SK-N-SH (cell line): ENCODE results near the gene COLEC12. TPM values are rescaled to one million over a fixed set of nuclear protein-coding genes. Genes with fewer than 3 reads are reported as not detected.

Source experiments
- CTCF ChIA-PET: fragments of 300-600, 350-600 bp; formaldehyde crosslinking; extraction: SDS; loops from one replicate; lab custom pipeline; 2021; lab: Yijun Ruan, JAX
- POLR2A ChIA-PET: fragments of 350-600 bp; sonication (Branson Sonifier 250); formaldehyde crosslinking; extraction: SDS; loops from one replicate; lab custom pipeline; 2020; ENCODE audit warnings: antibody characterized with exemption, inconsistent platforms; lab: Yijun Ruan, JAX
- DNase-seq: peaks from one replicate; pipeline ENCODE4 v3.0.0; 2012
- H2AFZ ChIP-seq: fragments of 200-600 bp; sonication (generic); 2 replicates; pipeline ENCODE4 v1.8.1; 2016; ENCODE audit warnings: antibody characterized with exemption, mild to moderate bottlenecking, low read depth
- H3F3A ChIP-seq: fragments of 200-600 bp; sonication (generic); replicated peaks from 2 replicates; pipeline ENCODE3; 2016; ENCODE audit warnings: antibody characterized with exemption, mild to moderate bottlenecking; ENCODE audit not compliant: insufficient read depth
- H3K27ac ChIP-seq, 2 experiments: fragments of 200-500 bp in 1 of 2; fragments of 200-600 bp in 1 of 2; sonication (Bioruptor generic) in 1 of 2; sonication (generic), shearing (Covaris generic) in 1 of 2; 2 replicates each; pipeline versions ENCODE4 v1.5.1 to v1.6.1; 2014 to 2016; ENCODE audit warnings: low read depth in 2 of 2, inconsistent platforms in 1 of 2, low read length in 1 of 2, mild to moderate bottlenecking in 1 of 2, mixed read lengths in 1 of 2
- H3K27me3 ChIP-seq: fragments of 200-600 bp; sonication (generic), shearing (Covaris generic); 2 replicates; pipeline ENCODE4 v1.6.1; 2016; ENCODE audit warnings: mixed run types; ENCODE audit not compliant: insufficient read depth
- H3K36me3 ChIP-seq, 2 experiments: fragments of 200-500 bp in 1 of 2; fragments of 200-600 bp in 1 of 2; sonication (Bioruptor generic) in 1 of 2; sonication (generic) in 1 of 2; replicated peaks in 1 of 2; 2 replicates each; pipeline versions ENCODE3 to v1.5.1; 2014 to 2016; ENCODE audit warnings: low read length in 1 of 2, mild to moderate bottlenecking in 1 of 2; ENCODE audit not compliant: insufficient read depth in 2 of 2, control insufficient read depth in 1 of 2
- H3K4me1 ChIP-seq, 2 experiments: fragments of 200-500 bp in 1 of 2; fragments of 200-600 bp in 1 of 2; sonication (Bioruptor generic) in 1 of 2; sonication (generic), shearing (Covaris generic) in 1 of 2; 2 replicates each; pipeline versions ENCODE4 v1.5.1 to v1.6.1; 2014 to 2016; ENCODE audit warnings: low read depth in 1 of 2, low read length in 1 of 2, mixed run types in 1 of 2; ENCODE audit not compliant: insufficient read depth in 2 of 2, control insufficient read depth in 1 of 2
- H3K4me2 ChIP-seq: fragments of 200-600 bp; sonication (generic), shearing (Covaris generic); 2 replicates; pipeline ENCODE4 v1.6.1; 2017; ENCODE audit warnings: mixed run types
- H3K4me3 ChIP-seq, 2 experiments: fragments of 200-500 bp in 1 of 2; fragments of 200-600 bp in 1 of 2; sonication (Bioruptor generic) in 1 of 2; sonication (generic), shearing (Covaris generic) in 1 of 2; 2 replicates each; pipeline versions ENCODE4 v1.5.1 to v1.8.1; 2014 to 2016; ENCODE audit warnings: low read depth in 2 of 2, inconsistent platforms in 1 of 2, low read length in 1 of 2, mild to moderate bottlenecking in 1 of 2, mixed read lengths in 1 of 2, moderate library complexity in 1 of 2
- H3K79me2 ChIP-seq: fragments of 200-600 bp; sonication (generic); 2 replicates; pipeline ENCODE4 v1.8.1; 2017; ENCODE audit warnings: mild to moderate bottlenecking; ENCODE audit not compliant: insufficient read depth
- H3K9ac ChIP-seq: fragments of 200-600 bp; sonication (generic); 2 replicates; pipeline ENCODE4 v1.6.1; 2017; ENCODE audit warnings: mixed run types
- H3K9me2 ChIP-seq: fragments of 200-600 bp; sonication (generic); 2 replicates; pipeline ENCODE4 v1.6.1; 2017; ENCODE audit warnings: mixed run types
- H3K9me3 ChIP-seq: fragments of 200-600 bp; sonication (generic); 2 replicates; pipeline ENCODE4 v1.6.1; 2017; ENCODE audit warnings: mixed run types, mild to moderate bottlenecking, moderate library complexity
- H4K20me1 ChIP-seq: fragments of 200-600 bp; sonication (generic); 2 replicates; pipeline ENCODE4 v1.6.1; 2017; ENCODE audit warnings: mild to moderate bottlenecking, mixed run types; ENCODE audit not compliant: insufficient read depth
- CHD2 ChIP-seq: fragments of 150-350 bp; IDR thresholded peaks from 2 replicates; pipeline ENCODE4 v1.6.1; 2018; ENCODE audit warnings: low read length; ENCODE audit not compliant: partially characterized antibody
- ELF1 ChIP-seq: IDR thresholded peaks from 2 replicates; pipeline ENCODE4 v1.4.0; 2012
- EP300 ChIP-seq, 2 experiments: IDR thresholded peaks; 2 replicates each; pipeline versions ENCODE4 v1.4.0 to v1.6.1; 2012; ENCODE audit warnings: borderline replicate concordance in 1 of 2, low read depth in 1 of 2, low read length in 1 of 2
- FOXJ3 ChIP-seq: sonication (generic); formaldehyde crosslinking; IDR thresholded peaks from 2 replicates; pipeline ENCODE4 v1.5.1; 2020; ENCODE audit warnings: mild to moderate bottlenecking, missing genetic modification reagents
- FOXM1 ChIP-seq: IDR thresholded peaks from 2 replicates; pipeline ENCODE4 v1.4.0; 2012; ENCODE audit warnings: low read depth, mild to moderate bottlenecking
- GABPA ChIP-seq: IDR thresholded peaks from 2 replicates; pipeline ENCODE4 v1.4.0; 2012; ENCODE audit warnings: low read depth, mild to moderate bottlenecking
- MEF2A ChIP-seq: IDR thresholded peaks from 2 replicates; pipeline ENCODE4 v1.4.0; 2012; ENCODE audit warnings: low read depth, borderline replicate concordance
- MXI1 ChIP-seq: IDR thresholded peaks from 2 replicates; pipeline ENCODE4 v1.6.1; 2012; ENCODE audit warnings: mild to moderate bottlenecking, low read depth, low read length, improper control_type of control experiment
- NRF1 ChIP-seq: IDR thresholded peaks from 2 replicates; pipeline ENCODE4 v1.6.1; 2012; ENCODE audit warnings: low read depth, mild to moderate bottlenecking, low read length
- POLR2AphosphoS5 ChIP-seq: IDR thresholded peaks from 2 replicates; pipeline ENCODE4 v1.6.1; 2012; ENCODE audit warnings: low read depth, low read length
- RCOR1 ChIP-seq: fragments of 150-350 bp; IDR thresholded peaks from 2 replicates; pipeline ENCODE4 v1.6.1; 2017; ENCODE audit warnings: antibody characterized with exemption, low read length
- RXRA ChIP-seq: IDR thresholded peaks from 2 replicates; pipeline ENCODE4 v1.4.0; 2012; ENCODE audit warnings: low read depth, mild to moderate bottlenecking, borderline replicate concordance
- SMC3 ChIP-seq: IDR thresholded peaks from 2 replicates; pipeline ENCODE4 v1.6.1; 2012; ENCODE audit warnings: low read depth, low read length, improper control_type of control experiment
- TAF1 ChIP-seq: IDR thresholded peaks from 2 replicates; pipeline ENCODE4 v1.6.1; 2012; ENCODE audit warnings: low read depth, mild to moderate bottlenecking, low read length, moderate library complexity, borderline replicate concordance
- WGBS: methylation state at CpG from one replicate; pipeline ENCODE4 v1.1.6; 2017; ENCODE audit warnings: low lambda C conversion rate; 5-methylcytosine and 5-hydroxymethylcytosine counted together
- polyA plus RNA-seq, 3 experiments: library from polyadenylated mRNA; depleted of rRNA; stranded (reverse); fragments of >200 nt; gene quantifications; 2 replicates each; pipeline ENCODE4 v1.2.3, GENCODE V29; 2012
- TF ChIP-seq, protein P1 (sequence below): IDR thresholded peaks from 2 replicates; pipeline ENCODE4; 2012
- TF ChIP-seq, protein P2 (sequence below): fragments of 150-350 bp; IDR thresholded peaks from 2 replicates; pipeline ENCODE4 v1.6.1; 2016; ENCODE audit warnings: mild to moderate bottlenecking, low read depth, low read length
- TF ChIP-seq, protein P3 (sequence below): fragments of 150-350 bp; IDR thresholded peaks from 2 replicates; pipeline ENCODE4 v1.6.1; 2017; ENCODE audit warnings: antibody characterized with exemption, low read length, low read depth, borderline replicate concordance
- TF ChIP-seq, protein P4 (sequence below): IDR thresholded peaks from 2 replicates; pipeline ENCODE4 v1.4.0; 2012; ENCODE audit warnings: low read depth, borderline replicate concordance
- TF ChIP-seq, protein P5 (sequence below): IDR thresholded peaks from 2 replicates; pipeline ENCODE4 v1.6.1; 2012; ENCODE audit warnings: mild to moderate bottlenecking, low read depth, low read length, moderate library complexity

The COLEC12 gene
- polyA plus RNA-seq, 1 of the 3 experiments (the other 2 are of a cell fraction): 41.2 TPM

DNA sequence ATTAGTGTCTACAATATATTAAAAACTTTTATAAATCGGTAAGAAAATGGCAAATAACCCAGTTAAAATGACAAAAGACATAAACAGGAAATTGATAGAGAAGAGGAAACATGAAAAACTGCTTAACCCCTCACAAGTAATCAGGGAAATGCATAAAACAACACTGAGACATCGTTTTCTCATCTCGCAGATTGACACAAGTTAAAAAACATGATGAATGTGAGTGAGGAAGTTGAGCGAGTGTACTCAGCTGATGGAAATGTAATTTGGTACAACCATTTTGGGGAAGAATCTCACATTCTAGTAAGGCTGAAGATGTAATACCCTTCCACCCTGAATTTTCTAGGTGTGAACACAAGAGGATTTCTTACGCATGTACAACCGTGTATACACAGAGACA is 214.7 kb downstream of the COLEC12 start (continued):
- TF ChIP-seq POLR2AphosphoS5 (no peak), MEF2A (no peak), NRF1 (no peak)

DNA sequence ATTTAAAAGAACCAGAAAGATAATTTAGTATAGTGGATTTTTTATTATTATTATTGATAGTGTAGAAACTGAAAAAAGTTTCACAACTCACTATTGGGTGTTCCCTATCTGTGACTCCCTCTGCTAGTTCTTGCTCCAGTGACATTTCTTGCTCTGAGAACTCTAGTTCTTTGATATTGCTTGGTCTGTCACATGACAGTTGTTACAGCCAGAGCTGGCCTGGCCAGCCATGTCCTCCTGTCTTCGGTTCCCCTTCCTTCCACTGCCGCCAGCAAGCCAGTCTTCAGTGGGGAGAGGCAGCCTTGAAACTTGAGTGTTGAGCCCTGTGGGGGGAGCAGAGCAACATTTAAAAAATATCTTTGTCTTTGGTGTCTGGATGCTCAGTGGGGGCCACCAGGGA is 225.0 kb downstream of the COLEC12 start:
- WGBS: 94% methylated on average over 2 of the region's 2 CpGs
- Histone ChIP-seq H3K4me3 (no peak overlapping the region), H3F3A (no peaks in the 10 kb centered on the region), H3K9me3 (0 out of 2 replicates have a peak, but pooled peaks cover 3% of the 10 kb centered on the region), H3K4me1 (no peaks in the 10 kb centered on the region), H4K20me1 (no peaks in the 10 kb centered on the region), H3K4me2 (no peak overlapping the region), H3K9me2 (no peaks in the 10 kb centered on the region), H3K36me3 (no peaks in the 10 kb centered on the region), H2AFZ (no peak overlapping the region), H3K27ac (no peak overlapping the region), H3K9ac (no peak overlapping the region), H3K27me3 (no peaks in the 10 kb centered on the region), H3K79me2 (no peaks in the 10 kb centered on the region)
- CTCF ChIA-PET: no interaction called here
- no peak for DNase-seq
- POLR2A ChIA-PET: no interaction called here
- TF ChIP-seq CHD2 (no peak), ELF1 (no peak), MEF2A (no peak), EP300 (IDR thresholded peaks at IDR 0.05; ENCODE audit: borderline replicate concordance in 1 of 2, low read depth in 1 of 2, low read length in 1 of 2) (no peak), RXRA (no peak), SMC3 (no peak), TAF1 (no peak), RCOR1 (no peak), FOXJ3 (CRISPR knock-in tag) (no peak), FOXM1 (no peak), GABPA (no peak), MXI1 (no peak)
- TF ChIP-seq, protein P1, sequence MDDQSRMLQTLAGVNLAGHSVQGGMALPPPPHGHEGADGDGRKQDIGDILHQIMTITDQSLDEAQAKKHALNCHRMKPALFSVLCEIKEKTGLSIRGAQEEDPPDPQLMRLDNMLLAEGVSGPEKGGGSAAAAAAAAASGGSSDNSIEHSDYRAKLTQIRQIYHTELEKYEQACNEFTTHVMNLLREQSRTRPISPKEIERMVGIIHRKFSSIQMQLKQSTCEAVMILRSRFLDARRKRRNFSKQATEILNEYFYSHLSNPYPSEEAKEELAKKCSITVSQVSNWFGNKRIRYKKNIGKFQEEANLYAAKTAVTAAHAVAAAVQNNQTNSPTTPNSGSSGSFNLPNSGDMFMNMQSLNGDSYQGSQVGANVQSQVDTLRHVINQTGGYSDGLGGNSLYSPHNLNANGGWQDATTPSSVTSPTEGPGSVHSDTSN: no peak
- TF ChIP-seq, protein P2, sequence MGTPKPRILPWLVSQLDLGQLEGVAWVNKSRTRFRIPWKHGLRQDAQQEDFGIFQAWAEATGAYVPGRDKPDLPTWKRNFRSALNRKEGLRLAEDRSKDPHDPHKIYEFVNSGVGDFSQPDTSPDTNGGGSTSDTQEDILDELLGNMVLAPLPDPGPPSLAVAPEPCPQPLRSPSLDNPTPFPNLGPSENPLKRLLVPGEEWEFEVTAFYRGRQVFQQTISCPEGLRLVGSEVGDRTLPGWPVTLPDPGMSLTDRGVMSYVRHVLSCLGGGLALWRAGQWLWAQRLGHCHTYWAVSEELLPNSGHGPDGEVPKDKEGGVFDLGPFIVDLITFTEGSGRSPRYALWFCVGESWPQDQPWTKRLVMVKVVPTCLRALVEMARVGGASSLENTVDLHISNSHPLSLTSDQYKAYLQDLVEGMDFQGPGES: no peak
- TF ChIP-seq, protein P3, sequence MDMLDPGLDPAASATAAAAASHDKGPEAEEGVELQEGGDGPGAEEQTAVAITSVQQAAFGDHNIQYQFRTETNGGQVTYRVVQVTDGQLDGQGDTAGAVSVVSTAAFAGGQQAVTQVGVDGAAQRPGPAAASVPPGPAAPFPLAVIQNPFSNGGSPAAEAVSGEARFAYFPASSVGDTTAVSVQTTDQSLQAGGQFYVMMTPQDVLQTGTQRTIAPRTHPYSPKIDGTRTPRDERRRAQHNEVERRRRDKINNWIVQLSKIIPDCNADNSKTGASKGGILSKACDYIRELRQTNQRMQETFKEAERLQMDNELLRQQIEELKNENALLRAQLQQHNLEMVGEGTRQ: no peak
- TF ChIP-seq, protein P4, sequence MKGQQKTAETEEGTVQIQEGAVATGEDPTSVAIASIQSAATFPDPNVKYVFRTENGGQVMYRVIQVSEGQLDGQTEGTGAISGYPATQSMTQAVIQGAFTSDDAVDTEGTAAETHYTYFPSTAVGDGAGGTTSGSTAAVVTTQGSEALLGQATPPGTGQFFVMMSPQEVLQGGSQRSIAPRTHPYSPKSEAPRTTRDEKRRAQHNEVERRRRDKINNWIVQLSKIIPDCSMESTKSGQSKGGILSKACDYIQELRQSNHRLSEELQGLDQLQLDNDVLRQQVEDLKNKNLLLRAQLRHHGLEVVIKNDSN: no peak
- TF ChIP-seq, protein P5, sequence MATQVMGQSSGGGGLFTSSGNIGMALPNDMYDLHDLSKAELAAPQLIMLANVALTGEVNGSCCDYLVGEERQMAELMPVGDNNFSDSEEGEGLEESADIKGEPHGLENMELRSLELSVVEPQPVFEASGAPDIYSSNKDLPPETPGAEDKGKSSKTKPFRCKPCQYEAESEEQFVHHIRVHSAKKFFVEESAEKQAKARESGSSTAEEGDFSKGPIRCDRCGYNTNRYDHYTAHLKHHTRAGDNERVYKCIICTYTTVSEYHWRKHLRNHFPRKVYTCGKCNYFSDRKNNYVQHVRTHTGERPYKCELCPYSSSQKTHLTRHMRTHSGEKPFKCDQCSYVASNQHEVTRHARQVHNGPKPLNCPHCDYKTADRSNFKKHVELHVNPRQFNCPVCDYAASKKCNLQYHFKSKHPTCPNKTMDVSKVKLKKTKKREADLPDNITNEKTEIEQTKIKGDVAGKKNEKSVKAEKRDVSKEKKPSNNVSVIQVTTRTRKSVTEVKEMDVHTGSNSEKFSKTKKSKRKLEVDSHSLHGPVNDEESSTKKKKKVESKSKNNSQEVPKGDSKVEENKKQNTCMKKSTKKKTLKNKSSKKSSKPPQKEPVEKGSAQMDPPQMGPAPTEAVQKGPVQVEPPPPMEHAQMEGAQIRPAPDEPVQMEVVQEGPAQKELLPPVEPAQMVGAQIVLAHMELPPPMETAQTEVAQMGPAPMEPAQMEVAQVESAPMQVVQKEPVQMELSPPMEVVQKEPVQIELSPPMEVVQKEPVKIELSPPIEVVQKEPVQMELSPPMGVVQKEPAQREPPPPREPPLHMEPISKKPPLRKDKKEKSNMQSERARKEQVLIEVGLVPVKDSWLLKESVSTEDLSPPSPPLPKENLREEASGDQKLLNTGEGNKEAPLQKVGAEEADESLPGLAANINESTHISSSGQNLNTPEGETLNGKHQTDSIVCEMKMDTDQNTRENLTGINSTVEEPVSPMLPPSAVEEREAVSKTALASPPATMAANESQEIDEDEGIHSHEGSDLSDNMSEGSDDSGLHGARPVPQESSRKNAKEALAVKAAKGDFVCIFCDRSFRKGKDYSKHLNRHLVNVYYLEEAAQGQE: no peak
